AG10803 (cell line): Measurements from ENCODE around the gene GPM6B.

Experiments
- DNase-seq: peaks from one replicate; pipeline ENCODE4 v3.0.0; 2010; ENCODE audit warnings: low read depth
- H3K4me3 ChIP-seq: 2 replicates; pipeline ENCODE4 v1.5.1; 2011; ENCODE audit warnings: mild to moderate bottlenecking, low read length, control low read depth
- TF ChIP-seq, protein P1 (sequence below): conservative IDR thresholded peaks from 2 replicates; pipeline ENCODE4 v1.5.1; 2011; ENCODE audit warnings: mild to moderate bottlenecking, low read length, control low read depth, inconsistent platforms

Gene GPM6B

GRCh38 chrX:13852001-13852695 is 35.3 kb upstream of the GPM6B start:
- H3K4me3 ChIP-seq: no peak overlapping the region
- TF ChIP-seq, protein P1, sequence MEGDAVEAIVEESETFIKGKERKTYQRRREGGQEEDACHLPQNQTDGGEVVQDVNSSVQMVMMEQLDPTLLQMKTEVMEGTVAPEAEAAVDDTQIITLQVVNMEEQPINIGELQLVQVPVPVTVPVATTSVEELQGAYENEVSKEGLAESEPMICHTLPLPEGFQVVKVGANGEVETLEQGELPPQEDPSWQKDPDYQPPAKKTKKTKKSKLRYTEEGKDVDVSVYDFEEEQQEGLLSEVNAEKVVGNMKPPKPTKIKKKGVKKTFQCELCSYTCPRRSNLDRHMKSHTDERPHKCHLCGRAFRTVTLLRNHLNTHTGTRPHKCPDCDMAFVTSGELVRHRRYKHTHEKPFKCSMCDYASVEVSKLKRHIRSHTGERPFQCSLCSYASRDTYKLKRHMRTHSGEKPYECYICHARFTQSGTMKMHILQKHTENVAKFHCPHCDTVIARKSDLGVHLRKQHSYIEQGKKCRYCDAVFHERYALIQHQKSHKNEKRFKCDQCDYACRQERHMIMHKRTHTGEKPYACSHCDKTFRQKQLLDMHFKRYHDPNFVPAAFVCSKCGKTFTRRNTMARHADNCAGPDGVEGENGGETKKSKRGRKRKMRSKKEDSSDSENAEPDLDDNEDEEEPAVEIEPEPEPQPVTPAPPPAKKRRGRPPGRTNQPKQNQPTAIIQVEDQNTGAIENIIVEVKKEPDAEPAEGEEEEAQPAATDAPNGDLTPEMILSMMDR: no peak
- no peak for DNase-seq

DNA sequence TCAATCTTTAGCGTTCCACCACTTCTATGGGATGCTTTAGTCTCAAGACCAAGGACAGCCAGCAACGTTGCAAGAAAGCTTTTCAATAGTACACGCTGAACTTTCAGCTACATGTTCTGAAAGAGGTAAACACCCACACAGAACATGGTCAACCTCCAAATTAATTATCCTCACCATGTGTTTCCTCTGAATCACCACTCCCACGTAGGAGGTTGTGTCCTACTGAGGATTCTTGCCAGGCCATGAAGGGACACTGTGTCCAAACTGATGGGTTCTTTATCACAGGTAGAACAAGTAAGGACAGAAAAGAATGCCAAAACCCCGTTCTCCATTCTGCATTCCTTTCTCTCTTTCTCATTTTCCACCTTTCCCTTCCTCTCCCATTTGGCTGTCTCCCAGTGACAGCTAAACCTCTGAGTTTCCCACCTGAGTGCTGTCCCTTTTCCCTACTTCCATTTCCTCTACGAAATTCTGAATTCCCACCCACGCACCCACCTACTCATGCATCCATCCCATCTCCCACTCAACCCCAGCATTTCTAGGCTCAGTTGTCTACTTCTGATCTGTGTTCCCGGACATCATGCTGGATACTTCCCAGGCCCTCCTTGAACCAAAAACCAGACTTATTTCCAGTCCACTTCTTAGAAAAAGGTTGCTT is 29.0 kb upstream of the GPM6B start:
- no peak for DNase-seq
- TF ChIP-seq, protein P1: no peak
- H3K4me3 ChIP-seq: no peak overlapping the region

GRCh38 chrX:13843150-13843721 is 26.3 kb upstream of the GPM6B start:
- TF ChIP-seq, protein P1: no peak
- H3K4me3 ChIP-seq: no peak overlapping the region
- DNase-seq: no peak

- DNase-seq: no peak
- TF ChIP-seq, protein P1: no peak
- no peak overlapping the region for H3K4me3 ChIP-seq
These were observed 23.2 kb upstream of the GPM6B start for GRCh38 chrX:13840121-13840520.

DNA sequence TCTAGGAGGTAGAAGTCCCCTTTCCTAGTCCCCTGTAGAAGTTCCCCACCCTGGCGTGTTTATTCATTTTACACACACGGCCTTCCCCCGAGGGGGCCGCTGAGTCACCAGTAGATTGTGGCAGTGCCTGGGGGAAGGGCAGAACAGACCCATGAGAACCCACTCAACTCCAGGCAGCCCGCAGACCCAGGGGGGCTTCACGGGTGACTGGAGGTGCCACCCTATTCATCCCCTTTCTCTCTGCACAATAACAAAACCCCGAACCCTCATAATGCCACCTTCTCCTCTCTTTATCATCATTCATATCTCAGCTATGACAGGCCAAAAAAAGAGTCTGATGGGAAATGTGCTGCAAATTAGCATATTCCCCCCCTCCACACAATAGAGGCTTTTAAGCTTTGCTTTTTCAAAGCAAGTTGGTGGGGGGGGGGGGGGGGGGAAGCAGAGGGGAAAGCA is 20.4 kb upstream of the GPM6B start:
- DNase-seq: no peak
- no peak overlapping the region for H3K4me3 ChIP-seq
- TF ChIP-seq, protein P1: no peak

DNA sequence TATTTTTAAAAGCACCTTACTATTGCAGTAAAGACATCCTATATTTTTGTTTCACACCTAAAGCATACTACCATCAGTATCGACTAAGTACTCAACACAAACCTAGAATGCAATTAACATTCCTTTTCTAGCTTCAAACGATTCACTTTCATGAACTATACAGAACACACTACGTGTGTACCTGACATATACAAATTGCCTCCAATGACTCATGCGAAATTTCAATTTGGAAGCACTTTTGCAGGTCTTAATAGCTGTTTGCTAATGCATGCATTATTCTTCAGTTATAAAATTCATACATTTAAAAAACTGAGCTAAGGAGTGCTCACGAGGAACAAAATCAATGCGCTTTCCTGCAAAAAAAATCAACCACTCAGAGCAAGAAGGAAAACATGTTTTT is 19.7 kb upstream of the GPM6B start:
- H3K4me3 ChIP-seq: no peak overlapping the region
- DNase-seq: no peak
- TF ChIP-seq, protein P1: no peak

DNA sequence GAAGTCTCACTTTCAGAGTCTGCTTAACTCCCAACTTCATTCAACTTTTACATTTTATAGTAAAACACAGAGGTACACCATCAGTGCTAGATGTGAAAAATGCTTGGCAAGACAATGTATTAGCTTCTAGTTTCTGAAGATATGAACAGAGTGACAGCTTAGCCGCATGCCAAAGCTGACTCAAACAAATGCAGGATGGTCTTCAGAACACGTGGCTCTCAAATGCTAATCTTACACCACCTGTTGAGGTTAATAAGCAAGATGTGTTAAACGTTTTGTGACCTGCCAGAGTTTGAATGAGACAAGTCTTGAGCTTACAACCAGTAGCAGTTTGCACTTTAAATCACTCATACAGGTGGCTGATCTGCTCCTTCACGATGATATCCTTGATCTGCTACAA is 18.9 kb upstream of the GPM6B start:
- TF ChIP-seq, protein P1: no peak
- no peak for DNase-seq
- H3K4me3 ChIP-seq: no peak overlapping the region
